Panc1 (cell line): ENCODE measurements around the gene NR5A2.

Experiments
- CTCF ChIP-seq: fragments of 450-650 bp; IDR thresholded peaks from 2 replicates; pipeline ENCODE4 v1.5.1; 2017; ENCODE audit warnings: mild to moderate bottlenecking
- POLR2AphosphoS5 ChIP-seq: IDR thresholded peaks from 2 replicates; pipeline ENCODE4 v1.6.1; 2012; ENCODE audit warnings: mild to moderate bottlenecking, low read depth, low read length, moderate library complexity

DNA sequence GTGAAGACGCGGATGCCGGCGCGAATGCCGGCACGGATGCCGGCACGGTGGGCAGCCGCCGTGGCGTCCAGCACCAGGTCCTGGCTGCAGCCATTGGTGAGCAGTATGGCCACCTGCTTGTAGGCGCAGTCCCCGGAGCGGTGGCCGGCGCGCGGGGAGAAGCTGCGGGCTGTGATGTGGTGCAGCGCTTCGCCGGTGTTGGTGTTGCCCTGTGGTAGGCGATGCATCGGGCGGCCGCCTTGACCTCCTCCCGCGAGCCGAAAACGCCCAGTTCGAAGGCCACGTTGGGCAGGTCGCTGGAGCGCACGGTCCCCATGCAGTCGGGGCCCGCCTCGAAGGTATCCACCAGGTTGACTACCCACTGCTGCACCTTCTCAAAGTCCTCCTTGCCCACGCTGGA lies 120.2 kb downstream of the NR5A2 start:
- TF ChIP-seq CTCF (no peak), POLR2AphosphoS5 (no peak)
